IMR-90 (cell line): ENCODE measurements around the gene ASB5.

Experiments used
- CHD1 ChIP-seq: IDR thresholded peaks from 2 replicates; pipeline ENCODE4 v1.6.1; 2012; ENCODE audit warnings: low read depth, low read length, improper control_type of control experiment
- CTCF ChIP-seq: conservative IDR thresholded peaks from 2 replicates; pipeline ENCODE4 v1.5.1; 2012; ENCODE audit warnings: mild to moderate bottlenecking, low read depth, low read length, improper control_type of control experiment
- FOS ChIP-seq: fragments of 150-350 bp; IDR thresholded peaks from 2 replicates; pipeline ENCODE4 v1.6.1; 2016; ENCODE audit warnings: low read depth, low read length
- MAFK ChIP-seq: IDR thresholded peaks from 2 replicates; pipeline ENCODE4 v1.6.1; 2012; ENCODE audit warnings: low read depth, low read length, improper control_type of control experiment
- MAZ ChIP-seq: IDR thresholded peaks from 2 replicates; pipeline ENCODE4 v1.6.1; 2012; ENCODE audit warnings: low read depth, mild to moderate bottlenecking, low read length, improper control_type of control experiment, moderate library complexity, borderline replicate concordance
- POLR2A ChIP-seq: IDR thresholded peaks from 2 replicates; pipeline ENCODE4 v1.6.1; 2012; ENCODE audit warnings: mild to moderate bottlenecking, low read depth, low read length
- RAD21 ChIP-seq: IDR thresholded peaks from 2 replicates; pipeline ENCODE4 v1.6.1; 2012; ENCODE audit warnings: low read length, improper control_type of control experiment

GRCh38 chr4:176210579-176211296 is 58.3 kb downstream of the ASB5 start:
- TF ChIP-seq CTCF (no peak), MAFK (no peak), MAZ (no peak), CHD1 (no peak), RAD21 (no peak), POLR2A (no peak), FOS (no peak)
